GM19238 (cell line): ENCODE data around the gene CDC123.
"Not testable (repeated sequence)": the region's sequence is repeated elsewhere in the genome, so short reads cannot be mapped to it uniquely, and the experiment has no call there.

Experiments
- DNase-seq: peaks from one replicate; pipeline ENCODE4 v3.0.0; 2011; ENCODE audit warnings: low spot score; ENCODE audit not compliant: insufficient read length

The CDC123 gene

GRCh38 chr10:12189426-12189825, 6.6 kb upstream of the CDC123 start:
- DNase-seq, result no peak

DNA sequence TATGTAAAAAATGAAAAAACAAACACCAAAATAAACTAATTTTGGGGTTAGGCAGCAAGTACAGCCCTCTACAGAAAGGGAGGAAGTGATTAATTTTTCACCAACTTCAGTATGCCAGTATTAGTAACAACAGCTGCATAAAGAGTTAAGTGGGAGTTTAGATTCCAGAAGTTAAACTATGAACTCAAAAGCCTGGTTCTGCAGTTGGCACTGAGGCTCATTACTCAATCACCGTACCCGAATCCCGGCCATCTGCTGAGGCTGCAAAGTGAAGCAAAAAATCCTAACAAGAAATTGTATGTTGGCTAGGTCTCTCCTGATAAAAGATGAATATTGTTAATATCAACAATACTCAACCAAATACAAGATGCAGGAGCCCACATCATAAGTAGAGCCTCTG, 4.3 kb upstream of the CDC123 start:
- no peak for DNase-seq

DNA sequence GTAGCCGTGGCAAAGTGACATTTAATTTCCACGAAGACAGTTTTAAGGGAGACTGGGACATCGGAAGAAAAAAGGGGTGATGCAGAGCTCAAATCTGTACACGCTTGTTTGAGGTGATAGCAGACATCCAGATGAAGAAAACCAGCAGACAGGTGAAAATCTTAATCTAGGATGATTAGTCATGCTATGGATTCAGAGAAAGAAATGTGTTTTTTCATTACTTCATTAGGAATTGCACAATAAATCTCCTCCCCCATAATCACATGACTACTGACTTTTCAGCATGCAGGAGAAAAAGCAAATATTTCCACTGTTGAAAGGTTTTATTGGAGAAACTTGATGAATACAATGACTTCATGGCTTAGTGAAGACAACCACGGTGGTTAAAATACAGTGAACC, 2.8 kb upstream of the CDC123 start:
- no peak for DNase-seq

GRCh38 chr10:12194752-12195271, 1.2 kb upstream of the CDC123 start:
- DNase-seq, result no peak

GRCh38 chr10:12195281-12195602, 746 bp upstream of the CDC123 start:
- no peak for DNase-seq

- DNase-seq, result no peak
Measured at GRCh38 chr10:12196531-12197211, 683 bp downstream of the CDC123 start.

DNA sequence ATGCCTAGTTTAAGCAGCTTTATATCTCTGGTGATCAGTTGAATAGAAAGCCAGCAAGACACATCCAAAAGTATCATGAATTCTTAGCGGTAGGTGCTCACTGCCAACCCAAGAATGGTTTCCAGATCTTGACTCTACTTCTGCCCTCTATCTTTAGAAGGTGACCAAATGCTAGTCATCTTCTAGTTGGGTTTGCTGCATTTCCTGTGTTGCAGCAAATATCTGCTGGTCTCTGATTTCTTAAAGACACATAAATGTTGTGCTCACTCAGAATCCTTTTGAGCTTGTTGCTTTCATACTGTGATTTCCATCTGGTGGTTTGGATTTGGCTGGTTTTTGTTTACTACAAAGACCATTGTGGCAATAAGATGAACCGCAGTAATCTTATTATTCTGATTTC, 2.2 kb downstream of the CDC123 start:
- no peak for DNase-seq

- no peak for DNase-seq
Measured at GRCh38 chr10:12200850-12201249, 4.9 kb downstream of the CDC123 start.

GRCh38 chr10:12201543-12201942, 5.6 kb downstream of the CDC123 start:
- no peak for DNase-seq

DNA sequence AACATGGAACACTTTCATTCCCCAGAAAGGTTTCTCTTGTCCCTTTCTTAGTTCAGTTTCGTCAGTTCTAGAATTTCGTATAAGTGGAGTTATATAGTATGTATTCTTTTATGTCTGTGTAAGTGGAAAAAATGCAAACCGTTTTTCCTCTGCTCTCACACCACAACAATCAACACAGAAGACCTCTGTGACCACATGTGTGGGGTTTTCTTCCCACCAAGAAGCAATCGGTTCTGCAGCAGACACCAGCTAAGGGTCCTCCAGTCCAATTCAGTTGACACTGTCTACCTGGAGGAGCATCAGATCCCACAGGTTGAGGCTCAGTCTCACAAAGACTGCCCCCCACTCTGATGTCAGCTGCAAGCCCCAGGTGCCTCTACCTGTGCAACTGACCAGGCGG, 6.2 kb downstream of the CDC123 start:
- DNase-seq, result no peak

DNA sequence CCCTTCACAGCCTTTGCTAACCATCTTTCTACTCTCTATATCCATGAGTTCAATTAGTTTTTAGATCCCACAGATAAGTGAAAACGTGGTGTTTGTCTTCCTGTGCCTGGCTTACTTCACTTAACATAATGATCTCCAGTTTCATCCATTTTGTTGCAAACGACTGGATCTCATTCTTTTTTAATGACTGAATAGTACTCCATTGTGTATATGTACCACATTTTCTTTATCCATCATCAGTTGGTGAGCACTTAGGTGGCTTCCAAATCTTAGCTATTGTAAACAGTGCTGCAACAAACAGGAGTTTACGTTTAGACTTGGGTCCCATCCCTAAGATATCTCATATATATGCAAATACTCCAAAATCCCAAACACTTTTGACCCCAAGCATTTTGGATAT, 9.1 kb downstream of the CDC123 start:
- no peak for DNase-seq

- DNase-seq, result no peak
Measured at GRCh38 chr10:12207114-12207513, 11.1 kb downstream of the CDC123 start.

DNA sequence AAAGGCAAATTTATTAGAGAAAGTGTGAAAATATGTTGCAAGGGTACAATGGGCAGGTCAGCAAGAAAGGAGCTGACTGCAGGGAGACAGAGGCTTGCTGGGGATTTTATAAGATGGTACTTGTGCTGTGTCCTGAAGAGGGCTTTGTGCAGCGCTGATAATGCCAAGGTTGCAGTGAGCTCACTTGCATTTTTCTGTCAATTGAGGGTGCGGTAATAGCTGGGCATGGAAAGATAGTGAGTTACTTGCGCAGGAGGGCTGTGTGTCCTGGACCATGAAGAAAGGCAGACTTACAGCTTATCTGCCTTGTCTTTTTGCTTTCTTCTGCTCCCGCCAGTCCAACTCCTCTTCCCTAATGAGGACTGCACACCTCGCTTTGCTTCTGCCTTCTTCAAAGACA, 12.5 kb downstream of the CDC123 start:
- no peak for DNase-seq

DNA sequence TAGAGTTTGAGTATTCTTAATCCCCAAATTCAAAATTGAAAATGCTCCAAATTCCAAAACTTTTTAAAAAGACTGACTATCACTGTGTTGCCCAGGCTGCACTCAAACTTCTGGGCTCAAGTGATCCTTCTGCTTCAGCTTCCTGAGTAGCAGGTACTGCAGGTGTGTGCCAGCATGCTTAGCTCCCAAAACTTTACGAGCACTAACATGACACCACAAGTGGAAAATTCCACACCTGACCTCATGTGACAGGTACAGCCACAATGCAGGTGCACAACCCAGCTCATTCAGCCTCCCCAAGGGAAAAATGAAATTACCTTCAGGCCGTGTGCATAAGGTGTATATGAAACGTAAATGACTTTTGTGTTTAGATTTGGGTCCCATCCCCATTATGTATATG, 16.5 kb downstream of the CDC123 start:
- DNase-seq, result no peak

GRCh38 chr10:12213621-12214020, 17.6 kb downstream of the CDC123 start:
- DNase-seq, result no peak

DNA sequence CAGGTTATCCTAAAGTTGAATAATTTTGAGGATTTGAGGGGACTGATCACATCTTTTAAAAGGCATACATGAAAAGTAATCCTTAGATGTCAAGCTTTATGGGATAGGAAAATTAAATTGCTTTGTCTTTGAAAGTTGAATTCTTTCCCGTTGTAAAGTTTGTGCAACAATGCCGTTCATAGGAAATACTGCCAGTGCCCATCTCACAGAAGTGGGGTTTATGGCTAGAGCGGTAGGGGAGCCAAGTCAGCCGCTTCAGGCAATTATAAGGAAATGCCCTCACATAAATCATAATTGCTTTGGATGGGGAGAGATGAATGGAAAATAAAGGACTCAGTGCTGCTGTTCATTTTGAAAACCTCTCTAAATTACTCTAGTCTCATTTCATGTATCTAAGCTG, 18.1 kb downstream of the CDC123 start:
- DNase-seq, result no peak

GRCh38 chr10:12214763-12215218, 18.8 kb downstream of the CDC123 start:
- no peak for DNase-seq

GRCh38 chr10:12218991-12219390, 23.0 kb downstream of the CDC123 start:
- no peak for DNase-seq

DNA sequence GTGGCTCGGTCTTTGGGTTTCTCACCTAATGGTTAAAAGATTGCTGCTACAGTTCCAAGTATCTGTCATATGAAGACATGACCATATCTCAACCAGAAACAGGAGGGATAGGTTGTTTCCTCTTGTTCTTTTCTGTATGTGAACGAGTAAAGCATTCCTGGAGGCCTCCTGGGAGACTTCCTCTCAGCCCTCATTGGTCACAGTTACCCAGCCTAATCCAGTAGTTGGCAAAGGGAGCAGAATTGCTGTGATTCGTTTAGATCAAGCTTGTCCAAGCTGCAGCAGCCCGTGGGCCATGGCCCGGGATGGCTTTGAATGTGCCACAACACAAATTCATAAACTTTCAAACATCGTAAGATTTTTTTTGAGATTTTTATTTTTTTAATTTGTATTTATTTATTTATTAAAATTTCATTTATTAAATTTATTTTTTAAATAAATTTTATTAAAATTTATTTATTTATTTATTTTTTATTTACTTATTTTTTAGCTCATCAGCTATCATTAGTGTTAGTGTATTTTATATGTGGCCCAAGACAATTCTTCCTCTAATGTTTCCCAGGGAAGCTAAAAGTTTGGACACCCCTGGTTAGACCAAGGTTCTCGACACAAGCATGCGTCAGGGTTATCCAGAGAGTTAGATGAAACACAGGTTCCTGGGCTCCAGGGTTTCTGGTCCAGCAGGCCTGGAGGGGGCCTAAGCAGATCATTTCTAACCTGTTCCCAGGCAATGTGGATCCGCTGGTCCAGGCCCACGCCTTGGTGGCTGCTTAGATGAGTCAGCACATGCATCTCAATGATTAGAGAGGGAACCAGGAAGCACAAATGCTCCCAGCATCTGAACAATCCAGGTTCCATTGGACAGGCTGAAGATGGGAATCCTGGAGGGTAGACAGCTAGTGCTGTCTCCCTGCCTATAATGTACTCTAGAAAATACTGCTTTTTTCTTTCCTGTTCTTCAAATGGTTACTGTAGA, 25.6 kb downstream of the CDC123 start:
- DNase-seq, result no peak

DNA sequence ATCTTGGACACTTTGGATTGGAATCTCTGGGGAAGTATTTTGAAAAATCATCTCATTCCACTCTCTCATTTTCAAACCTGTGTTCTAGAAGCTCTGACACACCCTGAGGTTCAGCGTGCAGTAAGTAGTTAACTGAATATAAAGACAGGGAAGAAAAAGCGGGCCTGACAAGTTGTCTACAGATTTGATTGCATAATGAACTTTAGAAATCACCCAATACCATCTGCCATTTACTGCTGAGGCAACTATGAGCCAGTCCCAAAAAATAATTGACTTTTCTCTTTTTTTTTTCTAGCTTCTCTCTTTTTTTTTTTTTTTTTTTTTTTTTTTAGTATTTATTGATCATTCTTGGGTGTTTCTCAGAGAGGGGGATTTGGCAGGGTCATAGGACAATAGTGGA, 29.5 kb downstream of the CDC123 start:
- DNase-seq, result no peak

DNA sequence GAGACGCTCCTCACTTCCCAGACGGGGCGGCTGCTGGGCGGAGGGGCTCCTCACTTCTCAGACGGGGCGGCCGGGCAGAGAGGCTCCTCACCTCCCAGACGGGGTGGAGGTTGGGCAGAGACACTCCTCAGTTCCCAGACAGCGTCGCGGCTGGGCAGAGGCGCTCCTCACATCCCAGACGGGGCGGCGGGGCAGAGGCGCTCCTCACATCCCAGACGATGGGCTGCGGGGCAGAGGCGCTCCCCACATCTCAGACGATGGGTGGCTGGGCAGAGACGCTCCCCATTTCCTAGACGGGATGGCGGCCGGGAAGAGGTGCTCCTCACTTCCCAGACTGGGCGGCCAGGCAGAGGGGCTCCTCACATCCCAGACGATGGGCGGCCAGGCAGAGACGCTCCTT, 30.4 kb downstream of the CDC123 start:
- DNase-seq, result not testable (repeated sequence)

- no peak for DNase-seq
Measured at GRCh38 chr10:12228851-12229250, 32.9 kb downstream of the CDC123 start.

GRCh38 chr10:12234687-12235086, 38.7 kb downstream of the CDC123 start:
- not testable (repeated sequence) for DNase-seq
